GM23338 (cell line): ENCODE data around the gene DENND2C. TPM values are rescaled to one million over a fixed set of nuclear protein-coding genes. Genes with fewer than 3 reads are reported as not detected.

Experiments used
- ATAC-seq: fragments of 200-7000 bp; cut with Tn5 transposase; 3 replicates; pipeline ENCODE4 v1.9.1; 2020
- DNase-seq: peaks from one replicate; pipeline ENCODE4 v3.0.0-alpha.2; 2015; ENCODE audit warnings: low spot score
- H2AFZ ChIP-seq: fragments of 200-600 bp; sonication (generic); 2 replicates; pipeline ENCODE4 v1.8.0; 2016; ENCODE audit warnings: antibody characterized with exemption, mild to moderate bottlenecking, moderate library complexity
- H3F3A ChIP-seq: fragments of 200-600 bp; sonication (generic); replicated peaks from 2 replicates; pipeline ENCODE4 v1.8.0; 2017; ENCODE audit warnings: antibody characterized with exemption, mixed run types, low read depth
- H3K27ac ChIP-seq: fragments of 200-600 bp; sonication (generic); 2 replicates; pipeline ENCODE4 v1.6.1; 2016; ENCODE audit warnings: low read depth
- H3K27me3 ChIP-seq: fragments of 200-600 bp; sonication (generic); 2 replicates; pipeline ENCODE4 v1.8.0; 2016; ENCODE audit warnings: mild to moderate bottlenecking, mixed run types, moderate library complexity; ENCODE audit not compliant: insufficient read depth
- H3K36me3 ChIP-seq: fragments of 200-600 bp; sonication (generic); 2 replicates; pipeline ENCODE4 v1.8.0; 2016; ENCODE audit warnings: mild to moderate bottlenecking; ENCODE audit not compliant: insufficient read depth
- H3K4me1 ChIP-seq: fragments of 200-600 bp; sonication (generic); 2 replicates; pipeline ENCODE4 v1.8.0; 2016; ENCODE audit warnings: mild to moderate bottlenecking, moderate library complexity; ENCODE audit not compliant: insufficient read depth
- H3K4me2 ChIP-seq: fragments of 200-600 bp; sonication (generic); 2 replicates; pipeline ENCODE4 v1.7.1; 2017; ENCODE audit warnings: mixed run types
- H3K4me3 ChIP-seq: fragments of 200-600 bp; sonication (generic); 2 replicates; pipeline ENCODE4 v1.6.1; 2016; ENCODE audit warnings: mixed run types
- H3K79me2 ChIP-seq: fragments of 200-600 bp; sonication (generic); replicated peaks from 2 replicates; pipeline ENCODE4 v1.8.0; 2017; ENCODE audit warnings: mild to moderate bottlenecking; ENCODE audit not compliant: insufficient read depth
- H3K9me2 ChIP-seq: fragments of 200-600 bp; sonication (generic); 2 replicates; pipeline ENCODE4 v1.8.0; 2017; ENCODE audit not compliant: insufficient read depth
- H4K20me1 ChIP-seq: fragments of 200-600 bp; sonication (generic); replicated peaks from 2 replicates; pipeline ENCODE4 v1.8.0; 2017; ENCODE audit warnings: mild to moderate bottlenecking; ENCODE audit not compliant: insufficient read depth
- H3K27ac Mint-ChIP-seq: 2 replicates; pipeline ENCODE4 v1.8.0; 2020; ENCODE audit warnings: inconsistent platforms, mild to moderate bottlenecking, moderate library complexity, mixed read lengths
- H3K27me3 Mint-ChIP-seq: 3 replicates; pipeline ENCODE4 v1.8.0; 2022; ENCODE audit warnings: low read depth, mild to moderate bottlenecking, moderate library complexity, mixed read lengths, inconsistent platforms; ENCODE audit not compliant: insufficient read depth, poor library complexity
- H3K36me3 Mint-ChIP-seq: 3 replicates; pipeline ENCODE4 v1.8.0; 2021; ENCODE audit warnings: low read depth, mild to moderate bottlenecking, inconsistent platforms, moderate library complexity, mixed read lengths
- H3K4me1 Mint-ChIP-seq: 3 replicates; pipeline ENCODE4 v1.8.0; 2020; ENCODE audit warnings: mild to moderate bottlenecking, inconsistent platforms, mixed read lengths
- H3K4me3 Mint-ChIP-seq: 3 replicates; pipeline ENCODE4 v1.8.0; 2021; ENCODE audit warnings: moderate library complexity, mild to moderate bottlenecking, inconsistent platforms, mixed read lengths
- H3K9me3 Mint-ChIP-seq: 3 replicates; pipeline ENCODE4 v1.8.0; 2020; ENCODE audit warnings: moderate library complexity, mild to moderate bottlenecking, inconsistent platforms, mixed read lengths
- CTCF ChIP-seq, 2 experiments: fragments of 200-600 bp in 1 of 2; sonication (generic) in 1 of 2; conservative IDR thresholded peaks; 2 replicates each; pipeline versions ENCODE4 v1.5.1 to v1.6.1; 2016 to 2017; ENCODE audit warnings: antibody characterized with exemption in 2 of 2, low read depth in 2 of 2, mild to moderate bottlenecking in 2 of 2, moderate library complexity in 1 of 2
- NANOG ChIP-seq: IDR thresholded peaks from 2 replicates; pipeline ENCODE4 v1.6.1; 2016; ENCODE audit warnings: antibody characterized with exemption, borderline replicate concordance
- REST ChIP-seq: IDR thresholded peaks from one replicate; pipeline ENCODE4 v1.6.1; 2018; ENCODE audit warnings: antibody characterized with exemption; ENCODE audit not compliant: unreplicated experiment
- ZNF462 ChIP-seq: fragments of 250-450 bp; sonication (Bioruptor Pico); IDR thresholded peaks from 2 replicates; pipeline ENCODE4 v1.5.0; 2020; ENCODE audit warnings: mild to moderate bottlenecking, moderate library complexity
- polyA plus RNA-seq: library from polyadenylated mRNA; unstranded; fragments of >200 nt; fragmentation: Nextera tagmentation; extraction: Ambion mirVana; gene quantifications from 2 replicates; pipeline ENCODE4 v1.2.1, GENCODE V29; 2016
- total RNA-seq: library from RNA; depleted of rRNA; stranded (reverse); fragments of >200 nt; shearing (Covaris generic); gene quantifications from 2 replicates; pipeline ENCODE4 v1.2.3, GENCODE V29; 2014

The DENND2C gene
- total and polyA plus RNA-seq, 2 experiments from 2014 or later, result 4.1 to 7.0 TPM

GRCh38 chr1:114623364-114623763 lies 46.5 kb downstream of the DENND2C start (continued):
- TF ChIP-seq ZNF462 (CRISPR knock-in tag) (no peak), REST (no peak), CTCF (conservative IDR thresholded peaks at IDR 0.05; ENCODE audit: low read depth in 2 of 2) (no peak)

GRCh38 chr1:114620419-114620818 lies 49.4 kb downstream of the DENND2C start:
- Histone ChIP-seq H3K79me2 (no peaks in the 10 kb centered on the region), H3K4me1 (no peaks in the 10 kb centered on the region), H3K4me2 (no peak overlapping the region), H4K20me1 (no peaks in the 10 kb centered on the region), H2AFZ (no peak overlapping the region), H3K27me3 (no peaks in the 10 kb centered on the region), H3K36me3 (no peaks in the 10 kb centered on the region), H3K9me2 (no peaks in the 10 kb centered on the region), H3K27ac (no peak overlapping the region), H3K4me3 (no peak overlapping the region), H3F3A (no peaks in the 10 kb centered on the region)
- ATAC-seq, result no peak
- Mint-ChIP-seq H3K9me3 (no peaks in the 10 kb centered on the region), H3K27ac (no peak overlapping the region), H3K4me3 (no peak overlapping the region), H3K27me3 (no peaks in the 10 kb centered on the region), H3K4me1 (no peaks in the 10 kb centered on the region), H3K36me3 (no peaks in the 10 kb centered on the region)
- DNase-seq, result no peak
- TF ChIP-seq NANOG, result no peak
